NCI-H1436 treated with DMSO at 0.1 percent for 48 hours (cell line): ENCODE measurements around the gene SLC18A2.

Source experiments
- DNase-seq: peaks from one replicate; lab custom pipeline; 2025; lab: John Stamatoyannopoulos, UW

The SLC18A2 gene

DNA sequence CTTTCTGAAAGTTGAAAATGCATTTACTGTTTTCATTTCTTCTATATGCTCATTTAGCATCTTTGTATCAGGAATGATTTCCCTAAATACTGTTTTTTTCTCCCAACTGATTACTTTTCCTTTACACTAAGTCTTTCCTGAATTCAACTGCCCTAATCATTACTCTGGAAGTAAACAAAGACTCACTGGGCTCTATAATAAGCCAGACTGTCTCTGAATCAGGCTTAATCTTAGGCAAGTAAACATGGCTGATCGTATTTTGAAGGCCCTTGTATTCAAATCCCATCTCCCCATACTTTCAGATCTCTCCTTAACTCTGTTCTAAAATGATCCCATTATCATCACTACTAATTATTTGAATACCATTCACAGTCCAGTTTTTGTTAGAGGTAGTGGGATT lies 72.7 kb downstream of the SLC18A2 start:
- no peak for DNase-seq

DNA sequence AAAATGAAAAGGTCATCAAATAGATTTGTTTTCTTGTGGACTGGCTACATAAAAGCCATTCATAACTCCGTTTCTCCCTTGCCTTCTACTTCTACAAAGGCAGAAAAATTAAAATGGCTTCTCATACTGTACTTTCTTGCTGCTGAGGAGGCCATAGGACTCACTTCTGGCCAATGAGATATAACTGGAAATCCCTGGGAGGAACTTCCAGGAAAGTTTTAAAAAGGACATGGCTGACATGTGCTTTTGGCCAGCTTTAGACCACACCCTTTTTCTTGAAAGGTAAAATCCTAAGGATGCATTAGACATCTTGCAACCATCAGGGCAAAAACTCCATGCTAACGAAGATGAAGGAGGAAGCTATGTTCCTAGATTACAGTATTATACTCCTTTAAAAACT lies 75.8 kb downstream of the SLC18A2 start:
- no peak for DNase-seq

- DNase-seq, result no peak
These were observed 78.0 kb downstream of the SLC18A2 start for GRCh38 chr10:117318909-117319308.

GRCh38 chr10:117320050-117320665 lies 79.2 kb downstream of the SLC18A2 start:
- no peak for DNase-seq

DNA sequence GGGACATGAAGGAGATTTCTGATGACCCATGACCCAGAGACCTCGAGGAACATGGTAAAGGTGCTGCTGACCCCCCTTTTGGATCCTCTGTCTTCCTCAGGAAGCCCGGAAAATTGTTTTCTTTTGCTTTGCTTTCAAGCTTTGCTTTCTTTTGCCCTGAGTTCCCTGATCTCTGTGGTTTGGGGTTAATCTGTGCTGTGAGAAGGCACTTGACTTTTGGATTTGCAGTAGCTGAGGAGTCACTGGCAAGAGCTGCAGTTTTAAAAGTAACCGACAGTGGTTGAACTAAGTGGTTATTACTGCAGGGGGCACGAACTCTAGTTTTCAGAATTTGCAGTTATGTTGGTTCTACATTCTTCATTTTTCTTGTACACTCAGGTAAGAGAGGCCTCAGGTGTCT lies 81.3 kb downstream of the SLC18A2 start:
- no peak for DNase-seq

GRCh38 chr10:117324367-117324766 lies 83.5 kb downstream of the SLC18A2 start:
- DNase-seq, result no peak

DNA sequence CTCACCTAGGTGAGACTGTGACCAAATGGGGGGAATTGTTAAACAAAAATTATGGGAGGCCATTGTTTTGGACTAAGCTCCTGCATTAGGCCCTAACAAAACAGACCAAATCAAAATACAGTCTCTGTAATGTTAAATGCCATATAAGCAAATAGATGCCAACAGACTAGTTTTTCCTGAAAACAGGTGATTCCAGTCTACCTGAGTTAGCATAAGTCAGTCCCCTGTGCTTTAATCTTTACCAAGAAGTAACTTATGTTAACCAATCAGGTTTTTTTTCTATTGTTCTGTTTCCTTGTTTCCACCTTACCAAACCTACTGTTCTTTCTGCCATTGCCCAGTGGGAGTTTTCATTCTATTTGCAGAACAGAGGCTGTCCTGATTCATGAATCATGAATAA lies 86.3 kb downstream of the SLC18A2 start:
- DNase-seq, result no peak
